ENCODE data around the gene FNDC11.

FNDC11 gene

GRCh38 chr20:63585616-63586565, 31.9 kb downstream of the FNDC11 start:
- DNase-seq: no peak

GRCh38 chr20:63586797-63587196, 32.8 kb downstream of the FNDC11 start:
- no peak for DNase-seq

GRCh38 chr20:63587256-63587655, 33.3 kb downstream of the FNDC11 start:
- DNase-seq: no peak

- DNase-seq: no peak
Observed at GRCh38 chr20:63587776-63588591, 34.0 kb downstream of the FNDC11 start.

- no peak for DNase-seq
Observed at GRCh38 chr20:63588641-63589041, 34.7 kb downstream of the FNDC11 start.

- DNase-seq: no peak
Observed at GRCh38 chr20:63589261-63590217, 35.6 kb downstream of the FNDC11 start.

GRCh38 chr20:63590218-63591146, 36.5 kb downstream of the FNDC11 start:
- DNase-seq: no peak

GRCh38 chr20:63591147-63591533, 37.2 kb downstream of the FNDC11 start:
- DNase-seq: no peak

GRCh38 chr20:63591786-63592355, 37.9 kb downstream of the FNDC11 start:
- no peak for DNase-seq

GRCh38 chr20:63592661-63593060, 38.7 kb downstream of the FNDC11 start:
- no peak for DNase-seq

- DNase-seq: no peak
Observed at GRCh38 chr20:63594043-63594561, 40.1 kb downstream of the FNDC11 start.

GRCh38 chr20:63595416-63596127, 41.6 kb downstream of the FNDC11 start:
- DNase-seq: no peak

- no peak for DNase-seq
Observed at GRCh38 chr20:63596423-63596822, 42.5 kb downstream of the FNDC11 start.

- no peak for DNase-seq
Observed at GRCh38 chr20:63597651-63598478, 43.9 kb downstream of the FNDC11 start.

GRCh38 chr20:63598479-63599395, 44.8 kb downstream of the FNDC11 start:
- DNase-seq: no peak

GRCh38 chr20:63599396-63600050, 45.6 kb downstream of the FNDC11 start:
- DNase-seq: no peak

GRCh38 chr20:63601679-63602078, 47.7 kb downstream of the FNDC11 start:
- DNase-seq: peak; percentile 25

GRCh38 chr20:63602321-63602720, 48.4 kb downstream of the FNDC11 start:
- no peak for DNase-seq

Data from activated effector memory CD4-positive, alpha-beta T cell treated with Interleukin-2 at 50 U/mL for 16 hours (primary cell).